OCI-LY1 (cell line): Measurements from ENCODE around the gene SFT2D2.
A peak's percentile ranks its signal among the peaks of the same experiment; 100 is the strongest.
"Not testable (repeated sequence)": the region's sequence is repeated elsewhere in the genome, so short reads cannot be mapped to it uniquely, and the experiment has no call there.

Experiments used
- H2AFZ ChIP-seq: fragments of 200-600 bp; sonication (generic), shearing (Covaris generic); 2 replicates; pipeline ENCODE4 v1.6.0; 2014; ENCODE audit warnings: antibody characterized with exemption, mild to moderate bottlenecking, low read length
- H3F3A ChIP-seq: fragments of 200-600 bp; sonication (generic), shearing (Covaris generic); 2 replicates; pipeline ENCODE4 v1.6.0; 2014; ENCODE audit warnings: mild to moderate bottlenecking, antibody characterized with exemption, low read length, moderate library complexity; ENCODE audit not compliant: insufficient read depth
- H3K27ac ChIP-seq: fragments of 200-600 bp; sonication (generic); 2 replicates; pipeline ENCODE4 v1.5.1; 2014; ENCODE audit warnings: low read length, mixed run types, mild to moderate bottlenecking, low read depth; ENCODE audit not compliant: poor library complexity, severe bottlenecking
- H3K27me3 ChIP-seq: fragments of 200-600 bp; sonication (generic); 2 replicates; pipeline ENCODE4 v1.6.0; 2014; ENCODE audit warnings: antibody characterized with exemption, mild to moderate bottlenecking, low read length, moderate library complexity; ENCODE audit not compliant: insufficient read depth
- H3K36me3 ChIP-seq: fragments of 200-600 bp; sonication (generic); 2 replicates; pipeline ENCODE4 v1.6.1; 2014; ENCODE audit warnings: mild to moderate bottlenecking, antibody characterized with exemption, low read length, moderate library complexity, mixed read lengths; ENCODE audit not compliant: insufficient read depth
- H3K4me1 ChIP-seq: fragments of 200-600 bp; sonication (generic); 2 replicates; pipeline ENCODE4 v1.5.1; 2014; ENCODE audit warnings: mild to moderate bottlenecking, low read length, moderate library complexity; ENCODE audit not compliant: insufficient read depth, severe bottlenecking
- H3K4me2 ChIP-seq: fragments of 200-600 bp; sonication (generic), shearing (Covaris generic); 2 replicates; pipeline ENCODE4 v1.6.1; 2014; ENCODE audit warnings: low read length
- H3K4me3 ChIP-seq: fragments of 200-600 bp; sonication (generic); 2 replicates; pipeline ENCODE4 v1.5.1; 2014; ENCODE audit warnings: low read length, low read depth, mild to moderate bottlenecking, mixed read lengths; ENCODE audit not compliant: poor library complexity, severe bottlenecking
- H3K79me2 ChIP-seq: fragments of 200-600 bp; shearing (Covaris generic); 2 replicates; pipeline ENCODE4 v1.6.1; 2016; ENCODE audit warnings: mixed run types, low read length, mixed read lengths; ENCODE audit not compliant: insufficient read depth
- H3K9ac ChIP-seq: fragments of 200-600 bp; sonication (generic), shearing (Covaris generic); 2 replicates; pipeline ENCODE4 v1.6.1; 2014; ENCODE audit warnings: mild to moderate bottlenecking, low read length, mixed read lengths
- H3K9me2 ChIP-seq: fragments of 200-600 bp; sonication (generic), shearing (Covaris generic); 2 replicates; pipeline ENCODE4 v1.6.1; 2014; ENCODE audit warnings: low read depth, mild to moderate bottlenecking, low read length, mixed read lengths
- H3K9me3 ChIP-seq: fragments of 200-600 bp; shearing (Covaris generic); 2 replicates; pipeline ENCODE4 v1.6.1; 2014; ENCODE audit warnings: low read length, mixed read lengths
- H4K20me1 ChIP-seq: fragments of 200-600 bp; sonication (generic), shearing (Covaris generic); 2 replicates; pipeline ENCODE4 v1.6.0; 2016; ENCODE audit warnings: mild to moderate bottlenecking, low read length; ENCODE audit not compliant: insufficient read depth
- CTCF ChIP-seq: fragments of 200-600 bp; sonication (generic), shearing (Covaris generic); IDR thresholded peaks from 2 replicates; pipeline ENCODE4 v1.5.1; 2017; ENCODE audit warnings: mild to moderate bottlenecking, antibody characterized with exemption, low read length, moderate library complexity, mixed read lengths
- EZH2 ChIP-seq: fragments of 200-600 bp; sonication (generic), shearing (Covaris generic); IDR thresholded peaks from 2 replicates; pipeline ENCODE4 v1.8.0; 2017; ENCODE audit warnings: borderline replicate concordance, mixed run types, mild to moderate bottlenecking, antibody characterized with exemption, low read length, moderate library complexity, mixed read lengths

The SFT2D2 gene

GRCh38 chr1:168179438-168180147 is 46.2 kb upstream of the SFT2D2 start:
- Histone ChIP-seq H3K9ac (peak overlapping the region; percentile 90), H3K9me2 (no peaks in the 10 kb centered on the region), H3K4me3 (peak overlapping the region; percentile 72), H3K79me2 (peaks cover 45% of the 10 kb centered on the region), H4K20me1 (no peaks in the 10 kb centered on the region), H3K4me2 (peak overlapping the region; percentile 95), H3K27ac (peak overlapping the region; percentile 78), H3K9me3 (no peaks in the 10 kb centered on the region), H3K4me1 (peaks cover 14% of the 10 kb centered on the region), H3F3A (no peaks in the 10 kb centered on the region), H3K27me3 (no peaks in the 10 kb centered on the region), H3K36me3 (peaks cover 8% of the 10 kb centered on the region), H2AFZ (no peak overlapping the region; the same call in none of the 2 replicates)
- no peak for TF ChIP-seq CTCF
- TF ChIP-seq EZH2, result no peak

GRCh38 chr1:168180148-168180524 is 45.7 kb upstream of the SFT2D2 start:
- Histone ChIP-seq H2AFZ (no peak overlapping the region), H3K4me3 (peak overlapping the region; percentile 72), H3K9me3 (no peaks in the 10 kb centered on the region), H3K36me3 (peaks cover 14% of the 10 kb centered on the region), H3K9ac (peak overlapping the region; percentile 90), H3F3A (no peaks in the 10 kb centered on the region), H3K9me2 (no peaks in the 10 kb centered on the region), H3K27ac (peak overlapping the region; percentile 78), H3K4me2 (peak overlapping the region; percentile 95), H3K4me1 (peaks cover 14% of the 10 kb centered on the region), H4K20me1 (no peaks in the 10 kb centered on the region), H3K79me2 (peaks cover 45% of the 10 kb centered on the region), H3K27me3 (no peaks in the 10 kb centered on the region)
- TF ChIP-seq CTCF (no peak), EZH2 (no peak)

GRCh38 chr1:168181063-168181720 is 44.6 kb upstream of the SFT2D2 start:
- Histone ChIP-seq H3K4me1 (peaks cover 14% of the 10 kb centered on the region), H3K79me2 (peaks cover 45% of the 10 kb centered on the region), H3K36me3 (peaks cover 17% of the 10 kb centered on the region)
- H3K27ac ChIP-seq, H3K27me3 ChIP-seq, H3K4me3 ChIP-seq, H4K20me1 ChIP-seq, H3K4me2 ChIP-seq, H3K9ac ChIP-seq, H3K9me3 ChIP-seq, H3K9me2 ChIP-seq, H2AFZ ChIP-seq, H3F3A ChIP-seq: not testable (repeated sequence)
